K562 (cell line): ENCODE results near the gene EPN3.

Experiments
- BHLHE40 ChIP-seq: IDR thresholded peaks from 2 replicates; pipeline ENCODE4 v1.6.1; 2011; ENCODE audit warnings: low read length, improper control_type of control experiment
- CEBPG ChIP-seq, 3 experiments: fragments of 200-800 bp in 1 of 3; sonication (Bioruptor generic) in 1 of 3; sonication (generic) in 1 of 3; formaldehyde crosslinking in 1 of 3; IDR thresholded peaks in 2 of 3; conservative IDR thresholded peaks in 1 of 3; 2 replicates each; pipeline versions ENCODE4 v1.6.1 to v1.8.0; 2016 to 2022; ENCODE audit warnings: missing compliant biosample characterization in 2 of 3, missing genetic modification characterization in 2 of 3, mild to moderate bottlenecking in 1 of 3, missing genetic modification reagents in 1 of 3
- RNF219 ChIP-seq: fragments of 250-450 bp; sonication (Bioruptor Pico); IDR thresholded peaks from 2 replicates; pipeline ENCODE4 v1.5.0; 2022; ENCODE audit warnings: mild to moderate bottlenecking

GRCh38 chr17:50535407-50535806, 2.9 kb downstream of the EPN3 start:
- no peak for TF ChIP-seq BHLHE40
- no peak for TF ChIP-seq RNF219 (CRISPR knock-in tag)
- no peak for TF ChIP-seq CEBPG (CRISPR knock-in tag; IDR thresholded peaks at IDR 0.05)
- no peak for TF ChIP-seq CEBPG (tag; conservative IDR thresholded peaks at IDR 0.05 in 1 of 2, IDR thresholded peaks at IDR 0.05 in 1 of 2)
